ENCODE measurements around the gene NR3C1. TPM values are rescaled to one million over a fixed set of nuclear protein-coding genes. Genes with fewer than 3 reads are reported as not detected.

The NR3C1 gene
- total RNA-seq, 1 donor from 2014 or later = 0.17 TPM

- Histone ChIP-seq H3K27me3 (no peaks in the 10 kb centered on the region), H3K9ac (no peak overlapping the region), H3K4me2 (no peak overlapping the region), H3K4me1 (no peaks in the 10 kb centered on the region), H3K4me3 (no peak overlapping the region), H4K20me1 (ENCODE audit: low read depth) (no peaks in the 10 kb centered on the region), H3K79me2 (ENCODE audit: low read depth) (no peaks in the 10 kb centered on the region), H3K9me3 (ENCODE audit: low read depth) (no peaks in the 10 kb centered on the region), H3K36me3 (no peaks in the 10 kb centered on the region), H2AFZ (replicated peaks) (no peak overlapping the region), H3K27ac (no peak overlapping the region), H3F3A (ENCODE audit: low read depth) (no peaks in the 10 kb centered on the region)
- no peaks in the 10 kb centered on the region for H3K4me1 Mint-ChIP-seq
- DNase-seq (ENCODE audit: low spot score) = no peak
- H3K9me3 Mint-ChIP-seq = no peaks in the 10 kb centered on the region
- no peaks in the 10 kb centered on the region for H3K27me3 Mint-ChIP-seq (ENCODE audit: insufficient read depth, low read depth)
- no peak overlapping the region for H3K4me3 Mint-ChIP-seq
- TF ChIP-seq CTCF (IDR thresholded peaks at IDR 0.05) = no peak
- no peak for TF ChIP-seq EZH2phosphoT487 (IDR thresholded peaks at IDR 0.05)
- H3K36me3 Mint-ChIP-seq = no peaks in the 10 kb centered on the region
- H3K27ac Mint-ChIP-seq = no peak overlapping the region
Measured at GRCh38 chr5:143376195-143376779, 27.2 kb downstream of the NR3C1 start.

GRCh38 chr5:143374496-143375217 is 28.8 kb downstream of the NR3C1 start:
- Mint-ChIP-seq H3K9me3 (no peaks in the 10 kb centered on the region), H3K27ac (no peak overlapping the region), H3K4me3 (no peak overlapping the region), H3K27me3 (ENCODE audit: insufficient read depth, low read depth) (no peaks in the 10 kb centered on the region), H3K4me1 (no peaks in the 10 kb centered on the region), H3K36me3 (no peaks in the 10 kb centered on the region)
- no peaks in the 10 kb centered on the region for H3K79me2 ChIP-seq (ENCODE audit: low read depth)
- H3K27me3 ChIP-seq = no peaks in the 10 kb centered on the region
- H3K4me2 ChIP-seq = no peak overlapping the region
- H3K27ac ChIP-seq = no peak overlapping the region
- no peak overlapping the region for H3K9ac ChIP-seq
- no peaks in the 10 kb centered on the region for H3K4me1 ChIP-seq
- H2AFZ ChIP-seq (replicated peaks) = no peak overlapping the region
- H3K9me3 ChIP-seq (ENCODE audit: low read depth) = no peaks in the 10 kb centered on the region
- no peaks in the 10 kb centered on the region for H4K20me1 ChIP-seq (ENCODE audit: low read depth)
- no peaks in the 10 kb centered on the region for H3K36me3 ChIP-seq
- no peak overlapping the region for H3K4me3 ChIP-seq
- no peaks in the 10 kb centered on the region for H3F3A ChIP-seq (ENCODE audit: low read depth)
- TF ChIP-seq EZH2 (IDR thresholded peaks at IDR 0.05) (no peak), EZH2phosphoT487 (IDR thresholded peaks at IDR 0.05) (no peak), CTCF (IDR thresholded peaks at IDR 0.05) (no peak)
- DNase-seq (ENCODE audit: low spot score) = no peak

GRCh38 chr5:143373076-143373475 is 30.4 kb downstream of the NR3C1 start:
- Histone ChIP-seq H3K27me3 (no peaks in the 10 kb centered on the region), H3K4me2 (no peak overlapping the region), H3K79me2 (ENCODE audit: low read depth) (no peaks in the 10 kb centered on the region), H3K36me3 (no peaks in the 10 kb centered on the region), H3K9me3 (ENCODE audit: low read depth) (no peaks in the 10 kb centered on the region), H3K27ac (no peak overlapping the region), H2AFZ (replicated peaks) (no peak overlapping the region), H3K4me3 (no peak overlapping the region), H3F3A (ENCODE audit: low read depth) (no peaks in the 10 kb centered on the region), H4K20me1 (ENCODE audit: low read depth) (no peaks in the 10 kb centered on the region), H3K9ac (no peak overlapping the region), H3K4me1 (no peaks in the 10 kb centered on the region)
- no peak for DNase-seq (ENCODE audit: low spot score)
- no peak overlapping the region for H3K4me3 Mint-ChIP-seq
- TF ChIP-seq EZH2phosphoT487 (IDR thresholded peaks at IDR 0.05) (no peak), EZH2 (IDR thresholded peaks at IDR 0.05) (no peak), CTCF (IDR thresholded peaks at IDR 0.05) (no peak)
- no peaks in the 10 kb centered on the region for H3K36me3 Mint-ChIP-seq
- H3K27ac Mint-ChIP-seq = no peak overlapping the region
- H3K9me3 Mint-ChIP-seq = no peaks in the 10 kb centered on the region
- no peaks in the 10 kb centered on the region for H3K27me3 Mint-ChIP-seq (ENCODE audit: insufficient read depth, low read depth)
- H3K4me1 Mint-ChIP-seq = no peaks in the 10 kb centered on the region

All from neural progenitor cell (in vitro differentiated cells).